Natural killer cell treated with Interleukin-12 subunit alpha and Interleukin-12 subunit beta and Interleukin-15 and Interleukin-18, amount 100 ng/mL, for 72 hours (primary cell): Measurements from ENCODE around the gene FCN2. TPM values are rescaled to one million over a fixed set of nuclear protein-coding genes. Genes with fewer than 3 reads are reported as not detected.
A peak's percentile ranks its signal among the peaks of the same experiment; 100 is the strongest.
"Not testable (repeated sequence)": the region's sequence is repeated elsewhere in the genome, so short reads cannot be mapped to it uniquely, and the experiment has no call there.

Experiments
- ATAC-seq, 2 donors: fragments of 150-1000 bp; cut with Tn5 transposase in 1 of 2; sonication (Bioruptor Pico), chemical (Tn5 transposase) in 1 of 2; 2 replicates each; pipeline ENCODE4 v1.10.0; 2021
- DNase-seq: peaks from one replicate; pipeline ENCODE4 v3.0.0; 2022; ENCODE audit warnings: low spot score
- H3K27ac Mint-ChIP-seq, 2 donors: 1 replicate in 1 of 2; 2 replicates in 1 of 2; pipeline ENCODE4 v1.8.0; 2022; ENCODE audit warnings: mixed read lengths in 2 of 2, mild to moderate bottlenecking in 1 of 2, moderate library complexity in 1 of 2
- H3K27me3 Mint-ChIP-seq, 2 donors: 1 replicate in 1 of 2; 2 replicates in 1 of 2; pipeline ENCODE4 v1.8.0; 2022; ENCODE audit warnings: mixed read lengths in 2 of 2
- H3K36me3 Mint-ChIP-seq: one replicate; pipeline ENCODE4 v1.8.0; 2022; ENCODE audit warnings: mixed read lengths
- H3K4me1 Mint-ChIP-seq, 2 donors: 1 replicate in 1 of 2; 2 replicates in 1 of 2; pipeline ENCODE4 v1.8.0; 2022; ENCODE audit warnings: low read depth in 2 of 2, mixed read lengths in 2 of 2, mild to moderate bottlenecking in 1 of 2
- H3K4me3 Mint-ChIP-seq: one replicate; pipeline ENCODE4 v1.8.0; 2022; ENCODE audit warnings: mixed read lengths
- H3K9me3 Mint-ChIP-seq: 2 replicates; pipeline ENCODE4 v1.8.0; 2022; ENCODE audit warnings: mixed read lengths
- total RNA-seq, 2 donors: library from RNA; stranded (reverse); gene quantifications; one replicate each; pipeline ENCODE4 v1.2.3, GENCODE V29; 2022

The FCN2 gene
- total RNA-seq, 2 donors from 2014 or later, result not detected

DNA sequence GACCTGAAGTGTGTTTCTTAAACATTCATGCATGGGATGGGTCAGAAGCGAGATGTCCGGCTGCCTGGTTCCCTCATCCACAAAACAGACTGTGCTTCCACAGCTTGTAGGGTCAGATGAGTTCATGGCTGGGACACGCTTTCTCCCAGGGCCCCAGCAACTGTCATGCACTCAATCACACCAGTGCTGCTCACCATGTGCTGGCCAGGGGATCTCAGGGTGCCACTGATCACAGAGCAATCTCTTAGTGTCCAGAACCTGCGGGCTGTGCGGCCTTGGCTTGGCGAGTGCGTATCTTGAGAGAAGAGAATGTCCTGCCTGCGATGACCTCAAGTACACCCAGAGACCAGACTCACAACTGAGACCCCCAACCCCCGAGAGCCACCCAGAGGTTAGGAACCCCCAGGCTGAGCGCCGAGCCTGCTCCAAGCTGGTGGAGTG, 26.0 kb upstream of the FCN2 start:
- Mint-ChIP-seq H3K4me3 (no peak overlapping the region), H3K9me3 (no peaks in the 10 kb centered on the region), H3K4me1 (no peaks in the 10 kb centered on the region), H3K27me3 (peaks cover 4 to 7% of the 10 kb centered on the region in 2 donors), H3K27ac (no peak overlapping the region), H3K36me3 (no peaks in the 10 kb centered on the region)
- DNase-seq, result no peak
- no peak for ATAC-seq

DNA sequence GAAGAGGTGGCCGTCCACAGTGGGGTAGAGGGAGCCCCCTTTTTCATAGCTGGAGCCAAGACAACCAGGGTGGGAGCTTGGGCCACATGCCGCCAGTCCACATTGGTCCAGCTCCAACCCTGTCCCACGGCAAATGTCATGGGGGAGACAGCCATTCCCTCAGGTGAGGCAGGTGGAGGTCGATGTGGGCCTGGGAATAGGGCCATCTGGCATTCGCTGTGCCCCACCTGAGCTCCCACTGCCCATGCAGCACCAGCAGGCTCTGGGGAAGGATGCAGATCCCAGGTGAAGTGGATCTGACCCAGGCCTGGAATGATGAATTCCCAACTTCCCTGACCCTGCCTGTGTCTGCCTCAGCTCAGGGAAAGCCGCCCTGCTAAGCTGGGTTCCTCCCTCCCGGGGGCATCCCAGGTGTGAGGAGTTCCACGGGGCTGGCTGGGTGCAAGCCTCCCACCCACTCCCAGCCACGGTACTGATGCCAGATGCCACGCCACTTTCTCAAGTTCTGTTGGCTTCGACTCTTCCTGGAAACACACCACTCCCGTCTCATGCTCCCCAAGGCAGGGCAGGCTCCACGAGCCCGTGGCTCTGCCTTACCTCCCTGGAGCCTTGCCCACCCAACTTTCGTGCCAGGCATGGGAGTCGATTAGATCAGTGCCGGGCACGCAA, 25.2 kb upstream of the FCN2 start:
- Mint-ChIP-seq H3K9me3 (no peaks in the 10 kb centered on the region), H3K27ac (no peak overlapping the region), H3K4me3 (no peak overlapping the region), H3K27me3 (peaks cover 4 to 7% of the 10 kb centered on the region in 2 donors), H3K36me3 (no peaks in the 10 kb centered on the region), H3K4me1 (no peaks in the 10 kb centered on the region)
- DNase-seq, result no peak
- peak in 1 of 2 donors; percentile 28 for ATAC-seq

GRCh38 chr9:134855900-134856377, 24.7 kb upstream of the FCN2 start:
- no peaks in the 10 kb centered on the region for H3K9me3 Mint-ChIP-seq
- H3K36me3 Mint-ChIP-seq, result no peaks in the 10 kb centered on the region
- no peak overlapping the region for H3K4me3 Mint-ChIP-seq
- ATAC-seq (no peak), DNase-seq (no peak)
- no peak overlapping the region for H3K27ac Mint-ChIP-seq
- H3K27me3 Mint-ChIP-seq, result peaks cover 4 to 12% of the 10 kb centered on the region in 2 donors
- no peaks in the 10 kb centered on the region for H3K4me1 Mint-ChIP-seq

DNA sequence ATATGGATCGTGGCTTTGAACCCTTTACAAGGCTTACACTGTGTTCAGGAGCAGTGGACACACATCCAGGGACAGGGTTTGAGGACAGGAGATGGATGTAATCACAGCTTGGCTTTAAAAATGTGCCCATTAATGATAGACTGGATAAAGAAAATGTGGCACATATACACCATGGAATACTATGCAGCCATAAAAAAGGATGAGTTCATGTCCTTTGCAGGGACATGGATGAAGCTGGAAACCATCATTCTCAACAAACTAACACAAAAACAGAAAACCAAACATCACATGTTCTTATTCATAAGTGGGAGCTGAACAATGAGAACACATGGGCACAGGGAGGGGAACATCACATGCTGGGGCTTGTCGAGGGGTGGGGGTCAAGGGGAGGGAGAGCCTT, 23.2 kb upstream of the FCN2 start:
- ATAC-seq, DNase-seq, H3K4me1 Mint-ChIP-seq, H3K27ac Mint-ChIP-seq, H3K4me3 Mint-ChIP-seq, H3K9me3 Mint-ChIP-seq, H3K36me3 Mint-ChIP-seq: not testable (repeated sequence)
- H3K27me3 Mint-ChIP-seq, result peaks cover 4 to 13% of the 10 kb centered on the region in 2 donors

- H3K36me3 Mint-ChIP-seq, result no peaks in the 10 kb centered on the region
- H3K27ac Mint-ChIP-seq, result no peak overlapping the region
- ATAC-seq (peak; percentile 32 to 73), DNase-seq (no peak)
- H3K27me3 Mint-ChIP-seq, result peaks cover 4 to 13% of the 10 kb centered on the region in 2 donors
- no peaks in the 10 kb centered on the region for H3K4me1 Mint-ChIP-seq
- H3K4me3 Mint-ChIP-seq, result peak overlapping the region; percentile 15
- H3K9me3 Mint-ChIP-seq, result no peaks in the 10 kb centered on the region
Measured at GRCh38 chr9:134858051-134858841, 22.4 kb upstream of the FCN2 start.

DNA sequence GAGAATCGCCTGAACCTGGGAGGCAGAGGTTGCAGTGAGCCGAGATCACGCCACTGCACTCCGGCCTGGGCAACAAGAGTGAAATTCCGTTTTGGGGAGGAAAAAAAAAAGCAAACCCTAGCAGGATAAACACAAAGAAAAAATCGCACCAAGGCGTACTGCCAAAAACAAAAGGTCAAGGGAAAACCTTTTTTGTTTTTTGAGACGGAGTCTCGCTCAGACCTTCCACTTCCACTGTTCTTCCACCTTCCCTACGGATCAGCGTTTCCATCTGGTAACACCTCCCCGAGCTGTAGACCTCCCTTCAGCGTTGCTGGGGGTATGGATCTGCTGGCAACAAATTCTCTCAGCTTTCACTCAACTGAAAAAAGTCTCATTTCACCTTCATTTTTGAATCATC, 20.1 kb upstream of the FCN2 start:
- H3K4me1 Mint-ChIP-seq, result no peaks in the 10 kb centered on the region
- peaks cover 4 to 13% of the 10 kb centered on the region in 2 donors for H3K27me3 Mint-ChIP-seq
- no peak for ATAC-seq
- no peak for DNase-seq
- H3K27ac Mint-ChIP-seq, result no peak overlapping the region
- H3K4me3 Mint-ChIP-seq, result no peak overlapping the region
- no peaks in the 10 kb centered on the region for H3K9me3 Mint-ChIP-seq
- H3K36me3 Mint-ChIP-seq, result no peaks in the 10 kb centered on the region

GRCh38 chr9:134861595-134862334, 18.8 kb upstream of the FCN2 start:
- Mint-ChIP-seq H3K9me3 (no peaks in the 10 kb centered on the region), H3K36me3 (no peaks in the 10 kb centered on the region), H3K4me3 (no peak overlapping the region), H3K27ac (no peak overlapping the region), H3K4me1 (no peaks in the 10 kb centered on the region), H3K27me3 (peaks cover 4 to 13% of the 10 kb centered on the region in 2 donors)
- DNase-seq (no peak), ATAC-seq (peak in 1 of 2 donors; percentile 56)

DNA sequence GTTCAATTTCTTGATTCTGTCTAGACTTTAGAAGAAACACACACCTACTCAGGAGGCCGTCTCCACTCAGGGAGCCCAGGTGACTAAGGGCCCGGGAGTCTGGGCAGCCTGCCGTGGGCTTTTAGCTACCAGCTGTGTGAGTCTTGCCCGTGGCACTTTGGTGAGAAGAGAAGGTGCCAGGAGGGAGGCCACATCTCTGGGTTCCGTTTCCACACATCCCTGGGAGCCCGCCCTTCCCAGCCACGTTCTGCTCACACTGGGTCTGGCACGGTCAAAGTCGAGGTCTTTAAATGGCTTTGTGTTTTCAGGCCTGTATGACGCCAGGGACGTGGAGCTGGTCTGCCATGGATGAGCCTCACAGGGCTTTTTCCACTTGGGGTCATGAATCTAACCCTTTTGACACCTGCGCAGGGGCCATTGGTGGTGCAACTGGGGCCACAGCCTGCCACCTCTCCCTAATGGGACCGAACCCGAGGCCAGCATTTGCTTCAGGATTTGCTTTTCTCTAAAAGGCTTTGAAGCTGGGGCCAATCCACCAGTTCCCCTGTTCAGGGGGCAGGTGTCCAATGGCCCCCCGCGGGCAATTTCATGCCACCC, 17.2 kb upstream of the FCN2 start:
- peaks cover 0 to 6% of the 10 kb centered on the region in 2 donors for H3K27me3 Mint-ChIP-seq
- no peaks in the 10 kb centered on the region for H3K9me3 Mint-ChIP-seq
- DNase-seq (no peak), ATAC-seq (no peak)
- no peak overlapping the region for H3K27ac Mint-ChIP-seq
- no peak overlapping the region for H3K4me3 Mint-ChIP-seq
- H3K36me3 Mint-ChIP-seq, result no peaks in the 10 kb centered on the region
- H3K4me1 Mint-ChIP-seq, result no peaks in the 10 kb centered on the region

DNA sequence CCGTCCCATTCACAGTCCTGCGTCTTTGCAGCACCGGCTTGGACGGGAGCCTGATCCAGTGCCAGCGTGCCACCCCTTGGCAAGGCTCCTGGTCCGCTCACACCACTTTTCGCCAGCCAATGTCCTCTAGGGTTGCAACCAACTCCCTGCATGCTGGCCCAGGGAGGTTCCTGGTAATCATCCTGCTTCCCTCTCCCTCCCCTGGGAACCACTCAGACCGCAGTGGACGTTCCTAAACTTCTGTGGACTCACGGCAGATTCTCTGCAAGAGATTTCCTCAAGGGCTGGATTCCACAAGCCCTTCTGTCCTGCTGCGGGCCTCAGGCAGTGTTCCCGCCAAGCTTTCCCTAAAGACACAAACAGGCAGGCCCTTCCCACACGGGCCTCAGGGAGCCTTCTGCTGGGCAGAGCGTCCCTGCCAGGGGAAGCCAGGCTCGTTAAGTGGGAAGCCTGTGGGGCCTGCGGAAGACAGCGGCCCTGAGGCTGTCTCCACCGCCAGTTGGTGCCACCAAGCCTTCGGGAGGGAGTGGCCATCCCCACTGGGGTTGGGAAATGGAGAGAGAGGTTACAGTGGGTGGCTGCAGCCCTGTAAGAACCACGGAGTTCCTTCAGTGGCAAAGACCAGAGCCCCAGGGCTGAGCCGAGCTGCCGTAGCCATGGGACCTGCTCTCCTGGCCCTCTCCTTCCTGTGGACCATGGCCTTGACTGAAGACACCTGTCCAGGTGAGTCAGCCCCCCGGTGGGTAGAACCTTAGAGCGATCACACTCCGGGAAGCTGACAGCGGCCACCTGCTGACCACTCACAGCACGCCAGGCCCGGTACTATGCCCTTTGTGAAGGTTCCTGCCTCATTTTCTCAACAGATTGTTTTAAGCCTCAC, 16.4 kb upstream of the FCN2 start:
- H3K27ac Mint-ChIP-seq, result no peak overlapping the region
- no peaks in the 10 kb centered on the region for H3K9me3 Mint-ChIP-seq
- no peak for DNase-seq
- peak in 1 of 2 donors; percentile 32 for ATAC-seq
- no peaks in the 10 kb centered on the region for H3K36me3 Mint-ChIP-seq
- H3K4me3 Mint-ChIP-seq, result no peak overlapping the region
- H3K4me1 Mint-ChIP-seq, result no peaks in the 10 kb centered on the region
- H3K27me3 Mint-ChIP-seq, result peaks cover 0 to 6% of the 10 kb centered on the region in 2 donors

DNA sequence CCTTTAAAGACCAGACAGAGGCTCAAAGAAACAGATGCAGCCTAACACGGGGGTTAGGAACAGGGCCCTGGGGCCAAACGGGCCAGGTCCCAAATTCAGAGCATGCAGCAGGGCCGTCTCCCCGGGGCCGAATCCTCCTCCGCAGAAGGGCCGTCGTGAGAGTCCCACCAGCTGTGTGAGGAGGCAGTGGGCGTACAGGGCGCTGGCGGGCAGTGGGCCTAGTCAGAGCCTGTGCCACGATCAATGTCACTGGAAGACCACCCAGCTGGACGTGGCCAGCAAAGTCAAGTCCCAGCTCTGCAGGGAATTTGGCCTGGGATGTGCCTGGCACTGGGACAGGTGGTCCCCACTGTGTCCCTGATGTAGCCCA, 15.8 kb upstream of the FCN2 start:
- no peak overlapping the region for H3K27ac Mint-ChIP-seq
- H3K36me3 Mint-ChIP-seq, result no peaks in the 10 kb centered on the region
- DNase-seq, result no peak
- no peak for ATAC-seq
- no peaks in the 10 kb centered on the region for H3K9me3 Mint-ChIP-seq
- no peak overlapping the region for H3K4me3 Mint-ChIP-seq
- peaks cover 0 to 6% of the 10 kb centered on the region in 2 donors for H3K27me3 Mint-ChIP-seq
- no peaks in the 10 kb centered on the region for H3K4me1 Mint-ChIP-seq

- Mint-ChIP-seq H3K27me3 (peaks cover 0 to 3% of the 10 kb centered on the region in 2 donors), H3K4me3 (no peak overlapping the region), H3K4me1 (no peaks in the 10 kb centered on the region), H3K36me3 (no peaks in the 10 kb centered on the region), H3K27ac (no peak overlapping the region), H3K9me3 (no peaks in the 10 kb centered on the region)
- ATAC-seq, result peak in 1 of 2 donors; percentile 8
- DNase-seq, result no peak
Measured at GRCh38 chr9:134867917-134868750, 12.5 kb upstream of the FCN2 start.
